GM12878 (cell line): ENCODE data around the gene EPHA4.

Source experiments
- EGR1 ChIP-seq, 2 experiments: IDR thresholded peaks; 1 replicate in 1 of 2; 2 replicates in 1 of 2; pipeline ENCODE4 v1.6.1; 2011 to 2012; ENCODE audit warnings: low read depth in 2 of 2, low read length in 2 of 2, borderline replicate concordance in 1 of 2, mild to moderate bottlenecking in 1 of 2, moderate library complexity in 1 of 2
- RAD21 ChIP-seq: IDR thresholded peaks from 2 replicates; pipeline ENCODE4 v1.6.1; 2011; ENCODE audit warnings: mild to moderate bottlenecking, low read depth, low read length, moderate library complexity; ENCODE audit not compliant: insufficient read depth
- ZNF622 ChIP-seq: fragments of 450-650 bp; IDR thresholded peaks from 2 replicates; pipeline ENCODE4 v1.6.1; 2017; ENCODE audit warnings: mild to moderate bottlenecking, inconsistent platforms

GRCh38 chr2:221569425-221569845, 2.7 kb downstream of the EPHA4 start:
- TF ChIP-seq EGR1 (IDR thresholded peaks at IDR 0.05; ENCODE audit: borderline replicate concordance in 1 of 2, low read depth in 2 of 2, low read length in 2 of 2) (no peak), ZNF622 (no peak), RAD21 (no peak)
